Colonic mucosa (tissue), 4 donors: ENCODE data around the gene NME3. TPM values are rescaled to one million over a fixed set of nuclear protein-coding genes. Genes with fewer than 3 reads are reported as not detected.

Source experiments
- DNase-seq: peaks from one replicate; pipeline ENCODE4 v3.0.0-alpha.2; 2020
- H3K27ac ChIP-seq: fragments of 200-600 bp; one replicate; pipeline ENCODE4 v1.8.0; 2021
- H3K27me3 ChIP-seq: fragments of 200-600 bp; one replicate; pipeline ENCODE4 v1.8.0; 2021
- H3K36me3 ChIP-seq: fragments of 200-600 bp; one replicate; pipeline ENCODE4 v1.8.0; 2021
- H3K4me1 ChIP-seq: fragments of 200-600 bp; one replicate; pipeline ENCODE4 v1.8.0; 2021; ENCODE audit warnings: mild to moderate bottlenecking
- H3K4me3 ChIP-seq: fragments of 200-600 bp; one replicate; pipeline ENCODE4 v1.8.0; 2021
- H3K9ac ChIP-seq, 2 donors: one replicate each; pipeline ENCODE4 v1.7.0; 2013; ENCODE audit warnings: control low read depth in 2 of 2, low read depth in 2 of 2, low read length in 2 of 2
- H3K9me3 ChIP-seq: fragments of 200-600 bp; one replicate; pipeline ENCODE4 v1.8.0; 2021
- intact Hi-C: fragments of 100-400 bp; cut with DNase I; formaldehyde crosslinking; loops from one replicate; pipeline ENCODE4 v1.14.1; 2022
- total RNA-seq, 2 donors: library from RNA; stranded (reverse); fragmentation: NEBNext Ultra II Directional in 1 of 2; extraction: Animal tissue kit (Norgen Biotek cat#: 25700) in 1 of 2; gene quantifications; one replicate each; pipeline ENCODE4 v1.2.1, GENCODE V29; 2021
- TF ChIP-seq, protein P1 (sequence below): fragments of 200-600 bp; IDR thresholded peaks from one replicate; pipeline ENCODE4 v1.8.0; 2022; ENCODE audit warnings: antibody characterized with exemption, mild to moderate bottlenecking
- donor health status: healthy.
- donor health status: DM: no; HTN: no; CAD: no.
- donor health status: DM: no; HTN: no; CAD: no.

NME3 gene
- total RNA-seq, 2 donors from 2014 or later = 61.3 to 79.7 TPM

DNA sequence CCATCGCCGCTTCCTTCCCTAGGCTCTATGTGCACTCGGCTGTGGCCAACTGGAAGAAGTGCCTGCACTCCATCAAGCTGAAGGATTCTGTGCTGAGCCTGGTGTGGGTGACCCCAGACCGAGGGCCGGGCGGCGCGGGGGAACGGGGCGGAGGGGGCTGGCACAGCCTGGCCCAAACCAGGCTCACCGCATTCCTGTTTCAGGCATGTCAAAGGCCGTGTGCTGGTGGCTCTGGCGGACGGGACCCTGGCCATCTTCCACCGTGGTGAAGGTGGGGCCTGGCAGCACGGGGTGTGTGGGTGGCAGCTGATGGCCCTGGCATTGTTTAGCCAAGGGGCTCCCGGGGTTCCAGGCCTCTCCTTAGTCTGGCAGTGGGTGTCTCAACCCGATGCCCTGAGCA lies 4.6 kb downstream of the NME3 start:
- Histone ChIP-seq H3K4me1 (peaks cover 5% of the 10 kb centered on the region), H3K9ac (no peak overlapping the region), H3K9me3 (no peaks in the 10 kb centered on the region), H3K27ac (no peak overlapping the region), H3K36me3 (peaks cover 8% of the 10 kb centered on the region), H3K4me3 (no peak overlapping the region), H3K27me3 (no peaks in the 10 kb centered on the region)
- intact Hi-C loops = no loop called here
- TF ChIP-seq, protein P1, sequence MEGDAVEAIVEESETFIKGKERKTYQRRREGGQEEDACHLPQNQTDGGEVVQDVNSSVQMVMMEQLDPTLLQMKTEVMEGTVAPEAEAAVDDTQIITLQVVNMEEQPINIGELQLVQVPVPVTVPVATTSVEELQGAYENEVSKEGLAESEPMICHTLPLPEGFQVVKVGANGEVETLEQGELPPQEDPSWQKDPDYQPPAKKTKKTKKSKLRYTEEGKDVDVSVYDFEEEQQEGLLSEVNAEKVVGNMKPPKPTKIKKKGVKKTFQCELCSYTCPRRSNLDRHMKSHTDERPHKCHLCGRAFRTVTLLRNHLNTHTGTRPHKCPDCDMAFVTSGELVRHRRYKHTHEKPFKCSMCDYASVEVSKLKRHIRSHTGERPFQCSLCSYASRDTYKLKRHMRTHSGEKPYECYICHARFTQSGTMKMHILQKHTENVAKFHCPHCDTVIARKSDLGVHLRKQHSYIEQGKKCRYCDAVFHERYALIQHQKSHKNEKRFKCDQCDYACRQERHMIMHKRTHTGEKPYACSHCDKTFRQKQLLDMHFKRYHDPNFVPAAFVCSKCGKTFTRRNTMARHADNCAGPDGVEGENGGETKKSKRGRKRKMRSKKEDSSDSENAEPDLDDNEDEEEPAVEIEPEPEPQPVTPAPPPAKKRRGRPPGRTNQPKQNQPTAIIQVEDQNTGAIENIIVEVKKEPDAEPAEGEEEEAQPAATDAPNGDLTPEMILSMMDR = no peak
- no peak for DNase-seq

DNA sequence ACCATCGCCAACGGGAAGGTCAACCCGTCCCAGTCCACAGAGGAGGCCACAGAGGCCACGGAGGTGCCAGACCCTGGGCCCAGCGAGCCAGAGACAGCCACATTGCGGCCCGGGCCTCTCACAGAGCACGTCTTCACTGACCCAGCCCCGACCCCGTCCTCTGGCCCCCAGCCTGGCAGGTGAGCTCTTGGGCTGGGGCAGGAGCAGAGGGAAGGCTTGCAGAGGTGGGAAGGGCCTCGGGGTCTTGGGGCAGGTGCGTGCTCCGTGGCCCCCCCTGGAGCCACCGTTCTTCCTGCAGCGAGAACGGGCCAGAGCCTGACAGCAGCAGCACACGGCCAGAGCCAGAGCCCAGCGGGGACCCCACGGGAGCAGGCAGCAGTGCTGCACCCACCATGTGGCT lies 5.1 kb downstream of the NME3 start:
- Histone ChIP-seq H3K27me3 (no peaks in the 10 kb centered on the region), H3K4me3 (no peak overlapping the region), H3K36me3 (peaks cover 8% of the 10 kb centered on the region), H3K9me3 (no peaks in the 10 kb centered on the region), H3K9ac (no peak overlapping the region), H3K4me1 (peaks cover 5% of the 10 kb centered on the region), H3K27ac (no peak overlapping the region)
- intact Hi-C loops = no loop called here
- TF ChIP-seq, protein P1 = no peak
- DNase-seq = no peak

DNA sequence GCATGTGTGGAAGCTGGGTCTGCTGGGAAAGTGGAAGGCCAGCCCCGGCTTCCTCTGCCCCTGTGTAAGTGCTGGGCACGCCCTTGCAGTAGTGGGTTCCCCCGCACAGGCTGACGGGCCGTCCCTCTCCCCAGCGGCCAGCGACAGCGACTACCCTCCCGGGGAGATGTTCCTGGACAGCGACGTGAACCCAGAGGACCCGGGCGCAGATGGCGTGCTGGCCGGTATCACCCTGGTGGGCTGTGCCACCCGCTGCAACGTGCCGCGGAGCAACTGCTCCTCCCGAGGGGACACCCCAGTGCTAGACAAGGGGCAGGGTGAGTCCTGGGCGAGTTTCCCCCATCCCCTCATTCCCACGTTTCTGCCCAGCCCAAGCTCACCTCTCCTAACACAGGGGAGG lies 5.5 kb downstream of the NME3 start:
- intact Hi-C loops = no loop called here
- H3K36me3 ChIP-seq = peaks cover 8% of the 10 kb centered on the region

DNA sequence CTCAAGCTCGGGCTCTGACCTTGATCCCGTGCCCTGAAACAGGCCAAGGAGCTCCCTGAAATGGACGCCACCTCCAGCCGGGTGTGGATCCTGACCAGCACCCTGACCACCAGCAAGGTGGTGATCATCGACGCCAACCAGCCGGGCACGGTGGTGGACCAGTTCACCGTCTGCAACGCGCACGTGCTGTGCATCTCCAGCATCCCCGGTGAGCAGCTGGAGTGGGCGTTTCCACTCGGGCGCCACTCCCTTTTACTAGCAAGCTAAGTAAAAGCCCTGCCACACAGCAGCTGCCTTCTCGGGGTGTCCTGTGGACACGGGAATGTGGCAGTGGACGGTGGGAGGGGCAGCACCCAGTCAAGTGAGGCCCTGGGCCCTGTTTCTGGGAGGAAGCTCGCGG lies 6.4 kb downstream of the NME3 start:
- Histone ChIP-seq H3K36me3 (peaks cover 8% of the 10 kb centered on the region), H3K9ac (no peak overlapping the region), H3K4me3 (no peak overlapping the region), H3K4me1 (no peaks in the 10 kb centered on the region), H3K27ac (no peak overlapping the region), H3K27me3 (no peaks in the 10 kb centered on the region), H3K9me3 (no peaks in the 10 kb centered on the region)
- intact Hi-C loops = no loop called here
- no peak for DNase-seq
- TF ChIP-seq, protein P1 = no peak

More for the DNA sequence above, 5.5 kb downstream of the NME3 start:
- H3K4me3 ChIP-seq = no peak overlapping the region
- TF ChIP-seq, protein P1 = no peak
- H3K27ac ChIP-seq = no peak overlapping the region
- no peak for DNase-seq
- H3K4me1 ChIP-seq = peaks cover 4% of the 10 kb centered on the region
- H3K27me3 ChIP-seq = no peaks in the 10 kb centered on the region
- no peaks in the 10 kb centered on the region for H3K9me3 ChIP-seq
- no peak overlapping the region for H3K9ac ChIP-seq

DNA sequence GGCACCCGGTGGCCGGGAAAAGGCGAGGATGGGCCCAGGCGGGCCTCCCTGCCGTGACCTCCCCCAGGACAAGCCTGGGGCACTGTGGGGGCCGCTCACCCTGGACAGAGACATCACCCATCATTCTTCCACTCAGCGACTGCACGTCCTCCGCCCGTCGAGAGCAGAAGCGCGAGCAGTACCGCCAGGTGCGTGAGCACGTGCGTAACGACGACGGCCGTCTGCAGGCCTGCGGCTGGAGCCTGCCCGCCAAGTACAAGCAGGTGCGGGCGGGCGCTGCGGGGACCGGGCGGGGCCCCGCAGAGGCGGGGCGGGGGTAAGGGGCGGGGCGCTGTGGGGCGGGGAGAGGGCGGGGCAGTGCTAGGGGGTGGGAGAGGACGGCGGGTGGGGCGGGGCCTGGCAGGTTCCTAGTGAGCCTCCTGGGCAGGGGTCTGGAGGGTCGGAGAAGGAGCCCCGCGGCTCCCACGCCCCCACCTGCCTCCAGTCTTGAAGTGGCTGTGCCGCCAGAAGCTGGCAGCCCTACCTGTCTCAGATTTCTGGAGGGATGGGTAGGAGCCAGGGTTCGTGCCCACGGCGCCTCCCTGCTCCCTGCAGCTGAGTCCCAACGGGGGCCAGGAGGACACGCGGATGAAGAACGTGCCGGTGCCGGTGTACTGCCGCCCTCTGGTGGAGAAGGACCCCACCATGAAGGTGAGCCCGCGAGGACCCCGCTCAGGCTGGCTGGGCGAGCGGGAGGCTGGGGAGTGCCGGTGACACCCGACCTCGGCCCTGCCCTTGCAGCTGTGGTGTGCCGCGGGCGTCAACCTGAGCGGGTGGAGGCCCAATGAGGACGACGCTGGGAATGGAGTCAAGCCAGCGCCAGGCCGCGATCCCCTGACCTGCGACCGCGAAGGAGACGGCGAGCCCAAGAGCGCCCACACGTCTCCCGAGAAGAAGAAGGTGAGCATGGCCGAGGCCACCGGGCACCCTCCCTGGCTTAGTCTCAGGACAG lies 7.5 kb downstream of the NME3 start:
- TF ChIP-seq, protein P1 = no peak
- H3K9ac ChIP-seq = no peak overlapping the region
- no peak overlapping the region for H3K4me3 ChIP-seq
- no peaks in the 10 kb centered on the region for H3K9me3 ChIP-seq
- H3K27me3 ChIP-seq = no peaks in the 10 kb centered on the region
- H3K4me1 ChIP-seq = no peaks in the 10 kb centered on the region
- H3K36me3 ChIP-seq = peaks cover 8% of the 10 kb centered on the region
- DNase-seq = no peak
- no peak overlapping the region for H3K27ac ChIP-seq
- intact Hi-C loops = no loop called here
